ENCODE results near the gene CWC15.
"Not testable (repeated sequence)": the region's sequence is repeated elsewhere in the genome, so short reads cannot be mapped to it uniquely, and the experiment has no call there.

Gene CWC15

DNA sequence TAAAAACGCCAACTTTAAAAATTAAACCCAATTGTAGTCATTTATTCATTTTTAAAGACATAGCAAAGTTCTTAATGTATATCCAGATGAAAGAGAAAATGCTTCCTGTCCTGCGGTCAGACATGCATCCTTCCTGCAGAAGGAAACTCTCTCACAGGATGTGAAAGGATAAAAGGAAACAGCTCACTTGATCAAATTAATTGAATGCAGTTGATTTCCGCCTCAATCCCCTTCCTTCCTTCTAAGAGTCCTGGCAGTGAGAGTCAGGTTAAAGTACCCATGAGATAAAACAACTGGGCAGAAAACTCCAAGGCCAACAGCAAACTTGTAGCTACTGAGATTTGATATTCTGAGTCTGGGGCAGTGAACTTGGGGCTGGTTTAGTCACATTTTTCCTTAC, 38.5 kb downstream of the CWC15 start:
- Histone ChIP-seq H3K4me2 (ENCODE audit: low read length) (no peak overlapping the region), H4K5ac (ENCODE audit: low read length) (no peak overlapping the region), H3K27ac (ENCODE audit: low read depth, low read length) (no peak overlapping the region), H3K4me3 (ENCODE audit: low read length) (no peak overlapping the region), H2AK5ac (ENCODE audit: low read length) (no peak overlapping the region), H2BK120ac (ENCODE audit: low read depth, low read length) (no peak overlapping the region), H3K79me1 (ENCODE audit: low read length) (no peaks in the 10 kb centered on the region), H3K36me3 (ENCODE audit: control insufficient read depth, insufficient read depth, low read length) (no peaks in the 10 kb centered on the region), H3K4me1 (ENCODE audit: control insufficient read depth, low read depth, low read length) (no peaks in the 10 kb centered on the region), H2BK5ac (ENCODE audit: low read length) (no peak overlapping the region), H3K9ac (ENCODE audit: low read length) (no peak overlapping the region), H4K8ac (ENCODE audit: low read depth, low read length) (no peak overlapping the region), H2BK15ac (replicated peaks; ENCODE audit: low read depth) (no peak overlapping the region), H3K23ac (ENCODE audit: low read length) (no peak overlapping the region), H3K79me2 (ENCODE audit: control insufficient read depth, insufficient read depth, low read length) (no peaks in the 10 kb centered on the region), H3K18ac (ENCODE audit: low read length) (no peak overlapping the region), H3K4ac (ENCODE audit: low read depth, low read length) (no peak overlapping the region), H3K56ac (ENCODE audit: low read length) (no peak overlapping the region), H3K27me3 (ENCODE audit: insufficient read depth, low read length, poor library complexity) (no peaks in the 10 kb centered on the region)
- no peak for DNase-seq
- WGBS (ENCODE audit: extremely low coverage, insufficient coverage, low lambda C conversion rate) = no CpG with 5 or more reads among the region's 3 CpGs

DNA sequence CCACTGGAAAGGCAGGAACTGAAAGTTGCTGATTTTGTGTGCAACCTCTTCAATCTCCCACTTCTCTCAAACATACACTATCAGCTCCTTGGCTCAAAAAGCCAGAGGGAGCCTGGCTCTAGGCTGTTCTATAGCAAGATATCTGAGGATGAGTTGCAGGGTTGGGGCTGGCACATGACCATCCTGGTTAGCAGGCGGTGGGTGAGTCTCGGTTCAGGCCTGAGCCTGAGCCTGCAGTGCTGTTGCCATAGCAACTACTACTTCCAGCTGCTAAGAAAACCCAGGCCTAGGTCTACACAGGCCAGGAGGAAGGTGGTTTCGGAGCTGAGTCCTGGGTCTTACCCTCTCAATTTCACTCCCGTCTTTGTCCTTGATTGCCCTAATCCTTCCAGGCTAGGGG, 39.0 kb downstream of the CWC15 start:
- no peak overlapping the region for H3K4me3 ChIP-seq (ENCODE audit: low read length)
- no peak overlapping the region for H3K56ac ChIP-seq (ENCODE audit: low read length)
- H3K18ac ChIP-seq (ENCODE audit: low read length) = no peak overlapping the region
- H2AK5ac ChIP-seq (ENCODE audit: low read length) = no peak overlapping the region
- H4K8ac ChIP-seq (ENCODE audit: low read depth, low read length) = no peak overlapping the region
- no peak overlapping the region for H2BK120ac ChIP-seq (ENCODE audit: low read depth, low read length)
- no peaks in the 10 kb centered on the region for H3K4me1 ChIP-seq (ENCODE audit: control insufficient read depth, low read depth, low read length)
- H3K79me1 ChIP-seq (ENCODE audit: low read length) = no peaks in the 10 kb centered on the region
- H4K5ac ChIP-seq (ENCODE audit: low read length) = no peak overlapping the region
- H2BK15ac ChIP-seq (replicated peaks; ENCODE audit: low read depth) = no peak overlapping the region
- no peak overlapping the region for H3K9ac ChIP-seq (ENCODE audit: low read length)
- no peaks in the 10 kb centered on the region for H3K79me2 ChIP-seq (ENCODE audit: control insufficient read depth, insufficient read depth, low read length)
- no peaks in the 10 kb centered on the region for H3K36me3 ChIP-seq (ENCODE audit: control insufficient read depth, insufficient read depth, low read length)
- H2BK5ac ChIP-seq (ENCODE audit: low read length) = no peak overlapping the region
- no peaks in the 10 kb centered on the region for H3K27me3 ChIP-seq (ENCODE audit: insufficient read depth, low read length, poor library complexity)
- no peak overlapping the region for H3K27ac ChIP-seq (ENCODE audit: low read depth, low read length)
- DNase-seq = peak; percentile 67
- H3K23ac ChIP-seq (ENCODE audit: low read length) = no peak overlapping the region
- H3K4me2 ChIP-seq (ENCODE audit: low read length) = no peak overlapping the region
- H3K4ac ChIP-seq (ENCODE audit: low read depth, low read length) = no peak overlapping the region
- no CpG with 5 or more reads among the region's 4 CpGs for WGBS (ENCODE audit: extremely low coverage, insufficient coverage, low lambda C conversion rate)

DNA sequence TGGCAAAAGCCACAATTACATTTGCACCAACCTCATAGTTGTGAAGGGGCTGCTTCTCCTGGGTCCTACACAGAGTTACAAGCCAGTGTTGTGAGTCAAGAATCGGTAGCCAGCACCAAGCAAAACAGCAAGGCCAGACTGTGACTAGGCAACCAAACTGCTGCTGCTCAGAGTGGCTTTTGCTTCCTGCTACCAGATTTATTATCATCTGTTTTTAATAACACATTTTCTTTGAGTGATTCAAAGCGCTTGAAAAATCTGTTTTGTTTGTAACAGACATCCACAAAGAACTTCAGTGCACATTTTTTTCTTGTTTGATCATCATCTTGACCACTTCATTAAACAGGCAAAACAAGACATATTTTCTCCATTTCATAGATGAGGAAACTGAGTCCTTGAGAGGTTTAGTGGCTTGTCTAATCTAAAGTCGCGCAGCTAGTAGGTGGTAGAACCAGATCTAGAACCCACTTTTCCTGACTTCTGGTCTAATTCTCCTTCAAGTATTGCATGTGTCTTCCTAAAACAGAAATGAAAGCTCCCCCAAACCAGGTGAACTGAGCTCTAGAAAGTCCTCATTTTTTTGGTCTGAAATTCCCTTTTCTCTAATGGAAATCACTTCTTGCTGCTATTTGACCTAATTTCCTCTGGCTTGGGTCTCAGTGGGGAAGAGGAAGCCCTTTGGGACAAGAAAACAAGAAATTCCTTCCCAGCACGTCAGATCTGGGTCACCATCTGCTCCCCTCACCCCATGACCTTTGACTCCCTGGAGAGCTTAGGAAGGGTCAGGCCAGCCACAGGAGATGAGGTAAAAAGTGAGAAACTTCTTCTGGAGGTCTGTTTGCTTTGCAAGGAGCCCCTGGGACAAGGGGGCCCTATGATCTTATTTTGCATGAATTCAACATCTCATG, 39.9 kb downstream of the CWC15 start:
- no peak for DNase-seq
- no peak overlapping the region for H2BK15ac ChIP-seq (replicated peaks; ENCODE audit: low read depth)
- no peak overlapping the region for H3K27ac ChIP-seq (ENCODE audit: low read depth, low read length)
- no peak overlapping the region for H4K5ac ChIP-seq (ENCODE audit: low read length)
- no peak overlapping the region for H3K23ac ChIP-seq (ENCODE audit: low read length)
- H3K79me2 ChIP-seq (ENCODE audit: control insufficient read depth, insufficient read depth, low read length) = no peaks in the 10 kb centered on the region
- H3K56ac ChIP-seq (ENCODE audit: low read length) = no peak overlapping the region
- H3K36me3 ChIP-seq (ENCODE audit: control insufficient read depth, insufficient read depth, low read length) = no peaks in the 10 kb centered on the region
- no peaks in the 10 kb centered on the region for H3K4me1 ChIP-seq (ENCODE audit: control insufficient read depth, low read depth, low read length)
- H3K79me1 ChIP-seq (ENCODE audit: low read length) = no peaks in the 10 kb centered on the region
- no peak overlapping the region for H4K8ac ChIP-seq (ENCODE audit: low read depth, low read length)
- no peak overlapping the region for H3K4me2 ChIP-seq (ENCODE audit: low read length)
- H3K18ac ChIP-seq (ENCODE audit: low read length) = no peak overlapping the region
- no peak overlapping the region for H3K4me3 ChIP-seq (ENCODE audit: low read length)
- H2BK120ac ChIP-seq (ENCODE audit: low read depth, low read length) = no peak overlapping the region
- no peak overlapping the region for H3K9ac ChIP-seq (ENCODE audit: low read length)
- no peak overlapping the region for H3K4ac ChIP-seq (ENCODE audit: low read depth, low read length)
- WGBS (ENCODE audit: extremely low coverage, insufficient coverage, low lambda C conversion rate) = no CpG with 5 or more reads among the region's 5 CpGs
- no peak overlapping the region for H2AK5ac ChIP-seq (ENCODE audit: low read length)
- no peaks in the 10 kb centered on the region for H3K27me3 ChIP-seq (ENCODE audit: insufficient read depth, low read length, poor library complexity)
- no peak overlapping the region for H2BK5ac ChIP-seq (ENCODE audit: low read length)

DNA sequence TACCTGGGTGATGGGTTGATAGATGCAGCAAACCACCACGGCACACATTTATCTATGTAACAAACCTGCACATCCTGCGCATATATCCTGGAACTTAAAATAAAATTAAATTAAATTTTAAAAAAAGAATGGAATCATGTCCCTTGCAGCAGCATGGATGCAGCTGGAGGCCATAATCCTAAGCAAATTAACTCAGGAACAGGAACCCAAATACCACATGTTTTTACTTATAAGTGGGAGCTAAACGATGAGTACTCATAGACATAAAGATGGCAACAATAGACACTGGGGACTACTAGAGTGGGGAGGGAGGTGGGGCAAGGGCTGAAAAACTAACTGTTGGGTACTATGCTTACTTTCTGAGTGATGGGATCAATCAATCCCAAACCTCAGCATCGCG, 40.9 kb downstream of the CWC15 start:
- no CpG with 5 or more reads among the region's 5 CpGs for WGBS (ENCODE audit: extremely low coverage, insufficient coverage, low lambda C conversion rate)
- Histone ChIP-seq H3K36me3 (ENCODE audit: control insufficient read depth, insufficient read depth, low read length) (no peaks in the 10 kb centered on the region), H3K23ac (ENCODE audit: low read length) (no peak overlapping the region), H3K27me3 (ENCODE audit: insufficient read depth, low read length, poor library complexity) (no peaks in the 10 kb centered on the region), H4K8ac (ENCODE audit: low read depth, low read length) (no peak overlapping the region), H3K4me1 (ENCODE audit: control insufficient read depth, low read depth, low read length) (no peaks in the 10 kb centered on the region), H3K56ac (ENCODE audit: low read length) (no peak overlapping the region), H3K27ac (ENCODE audit: low read depth, low read length) (no peak overlapping the region), H3K79me2 (ENCODE audit: control insufficient read depth, insufficient read depth, low read length) (no peaks in the 10 kb centered on the region), H2AK5ac (ENCODE audit: low read length) (no peak overlapping the region), H3K4me2 (ENCODE audit: low read length) (no peak overlapping the region), H4K5ac (ENCODE audit: low read length) (no peak overlapping the region), H3K4me3 (ENCODE audit: low read length) (no peak overlapping the region), H2BK5ac (ENCODE audit: low read length) (no peak overlapping the region), H3K4ac (ENCODE audit: low read depth, low read length) (no peak overlapping the region), H3K79me1 (ENCODE audit: low read length) (no peaks in the 10 kb centered on the region), H3K18ac (ENCODE audit: low read length) (no peak overlapping the region), H2BK15ac (replicated peaks; ENCODE audit: low read depth) (no peak overlapping the region), H3K9ac (ENCODE audit: low read length) (no peak overlapping the region), H2BK120ac (ENCODE audit: low read depth, low read length) (no peak overlapping the region)
- DNase-seq = no peak

DNA sequence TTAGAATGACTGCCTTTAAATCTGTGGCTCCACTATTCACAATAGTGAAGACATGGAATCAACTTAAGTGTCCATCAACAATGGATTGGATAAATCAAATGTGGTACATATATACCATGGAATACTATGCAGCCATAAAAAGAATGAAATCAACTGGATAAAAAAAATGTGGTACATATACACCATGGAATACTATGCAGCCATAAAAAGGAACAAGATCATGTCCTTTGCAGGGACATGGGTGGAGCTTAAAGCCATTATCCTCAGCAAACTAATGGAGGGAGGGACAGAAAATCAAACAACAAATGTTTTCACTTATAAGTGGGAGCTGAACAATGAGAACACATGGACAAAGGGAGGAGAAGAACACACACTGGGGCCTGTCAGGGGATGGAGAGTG, 41.3 kb downstream of the CWC15 start:
- not testable (repeated sequence) for H3K4me2 ChIP-seq (ENCODE audit: low read length); H3K4me3 ChIP-seq (ENCODE audit: low read length); H3K36me3 ChIP-seq (ENCODE audit: control insufficient read depth, insufficient read depth, low read length); H3K9ac ChIP-seq (ENCODE audit: low read length); H2BK5ac ChIP-seq (ENCODE audit: low read length); H3K4ac ChIP-seq (ENCODE audit: low read depth, low read length); H3K18ac ChIP-seq (ENCODE audit: low read length); H3K79me1 ChIP-seq (ENCODE audit: low read length); H4K5ac ChIP-seq (ENCODE audit: low read length); H2BK120ac ChIP-seq (ENCODE audit: low read depth, low read length); H2BK15ac ChIP-seq (replicated peaks; ENCODE audit: low read depth); H4K8ac ChIP-seq (ENCODE audit: low read depth, low read length); H3K79me2 ChIP-seq (ENCODE audit: control insufficient read depth, insufficient read depth, low read length); H2AK5ac ChIP-seq (ENCODE audit: low read length); H3K56ac ChIP-seq (ENCODE audit: low read length); H3K27ac ChIP-seq (ENCODE audit: low read depth, low read length); H3K27me3 ChIP-seq (ENCODE audit: insufficient read depth, low read length, poor library complexity); H3K4me1 ChIP-seq (ENCODE audit: control insufficient read depth, low read depth, low read length); H3K23ac ChIP-seq (ENCODE audit: low read length); DNase-seq

Measured in mesendoderm (in vitro differentiated cells).